HG02623 (cell line): Measurements from ENCODE around the gene TMEM184C.
A peak's percentile ranks its signal among the peaks of the same experiment; 100 is the strongest.

Experiments used
- ATAC-seq: cut with Tn5 transposase; IDR thresholded peaks from one replicate; pipeline ENCODE4 v1.9.1; 2021; ENCODE audit warnings: moderate library complexity; ENCODE audit not compliant: unreplicated experiment

The TMEM184C gene

GRCh38 chr4:147617173-147617840 lies at the start of gene TMEM184C:
TMEM184C (plus strand) TSS chr4:147617397; CDS start chr4:147617957, 560 bp downstream.
- ATAC-seq, result peak; percentile 100

DNA sequence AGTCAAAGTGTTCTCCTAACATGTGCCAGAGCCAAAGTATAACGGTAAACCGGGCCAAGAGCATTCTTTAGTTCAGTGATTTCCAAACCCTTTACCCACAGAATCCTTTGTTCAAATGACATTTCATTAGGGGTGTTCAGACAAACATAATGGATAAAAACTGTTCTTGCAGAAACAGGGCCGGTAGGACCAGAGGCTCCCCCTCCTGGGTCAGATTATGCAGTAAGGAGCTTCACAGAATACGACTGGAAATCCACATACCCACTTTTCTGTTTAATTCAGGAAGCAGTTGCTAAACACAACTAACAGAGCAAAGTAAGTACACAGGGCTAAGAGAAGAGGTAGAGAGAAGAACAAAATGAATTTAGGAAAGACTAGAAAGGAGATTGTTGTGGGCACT lies 46.6 kb upstream of the TMEM184C start:
- ATAC-seq, result no peak

- no peak for ATAC-seq
These were observed 46.0 kb upstream of the TMEM184C start for GRCh38 chr4:147571036-147571770.

DNA sequence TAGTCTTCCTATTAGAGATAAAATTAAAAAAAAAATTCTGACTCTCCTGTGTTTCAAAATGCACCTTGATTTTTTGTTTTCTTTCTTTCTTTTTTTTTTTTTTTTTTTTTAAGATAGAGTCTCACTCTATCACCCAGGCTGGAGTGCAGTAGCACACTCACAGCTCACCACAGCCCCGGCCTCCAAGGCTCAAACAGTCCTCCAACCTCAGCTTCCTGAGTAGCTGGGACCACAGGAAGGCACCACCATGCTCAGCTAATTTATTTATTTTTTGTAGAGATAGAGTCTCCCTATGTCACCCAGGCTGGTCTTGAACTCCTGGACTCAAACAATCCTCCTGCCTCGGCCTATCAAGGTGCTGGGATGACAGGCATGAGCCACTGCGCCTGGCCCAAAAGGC lies 41.1 kb upstream of the TMEM184C start:
- ATAC-seq, result no peak

- no peak for ATAC-seq
These were observed 39.1 kb upstream of the TMEM184C start for GRCh38 chr4:147578051-147578476.

DNA sequence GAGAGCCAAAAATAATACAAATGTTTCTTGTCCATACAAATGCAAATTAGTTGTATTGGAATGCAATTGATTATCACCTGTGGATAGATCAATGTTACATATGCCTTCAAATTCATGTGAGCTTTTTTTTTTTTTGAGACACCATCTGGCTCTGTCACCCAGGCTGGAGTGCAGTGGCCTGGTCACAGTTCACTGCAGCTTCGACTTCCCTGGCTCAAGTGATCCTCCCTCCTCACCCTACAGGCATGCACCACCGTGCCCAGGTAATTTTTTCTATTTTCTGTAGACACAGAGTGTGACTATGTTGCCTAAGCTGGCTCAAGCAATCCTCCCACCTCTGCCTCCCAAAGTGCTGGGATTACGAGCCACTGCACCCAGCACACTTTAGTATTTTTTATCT lies 38.6 kb upstream of the TMEM184C start:
- ATAC-seq, result no peak

DNA sequence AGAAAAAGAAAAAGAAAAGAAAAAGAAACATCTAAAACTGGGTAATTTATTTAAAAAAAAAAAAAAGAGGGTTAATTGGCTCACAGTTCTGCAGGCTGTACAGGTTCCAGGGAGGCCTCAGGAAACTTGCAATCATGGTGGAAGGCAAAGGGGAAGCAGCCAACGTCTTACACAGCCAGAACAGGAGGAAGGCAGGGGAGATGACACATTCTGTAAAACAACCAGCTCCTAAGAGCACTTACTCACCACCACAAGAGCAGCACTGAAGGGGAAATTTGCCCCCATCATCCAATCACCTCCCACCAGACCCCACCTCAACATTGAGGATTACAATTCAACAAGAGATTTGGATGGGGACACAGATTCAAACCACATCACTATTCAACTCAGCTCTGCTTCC lies 36.8 kb upstream of the TMEM184C start:
- no peak for ATAC-seq

DNA sequence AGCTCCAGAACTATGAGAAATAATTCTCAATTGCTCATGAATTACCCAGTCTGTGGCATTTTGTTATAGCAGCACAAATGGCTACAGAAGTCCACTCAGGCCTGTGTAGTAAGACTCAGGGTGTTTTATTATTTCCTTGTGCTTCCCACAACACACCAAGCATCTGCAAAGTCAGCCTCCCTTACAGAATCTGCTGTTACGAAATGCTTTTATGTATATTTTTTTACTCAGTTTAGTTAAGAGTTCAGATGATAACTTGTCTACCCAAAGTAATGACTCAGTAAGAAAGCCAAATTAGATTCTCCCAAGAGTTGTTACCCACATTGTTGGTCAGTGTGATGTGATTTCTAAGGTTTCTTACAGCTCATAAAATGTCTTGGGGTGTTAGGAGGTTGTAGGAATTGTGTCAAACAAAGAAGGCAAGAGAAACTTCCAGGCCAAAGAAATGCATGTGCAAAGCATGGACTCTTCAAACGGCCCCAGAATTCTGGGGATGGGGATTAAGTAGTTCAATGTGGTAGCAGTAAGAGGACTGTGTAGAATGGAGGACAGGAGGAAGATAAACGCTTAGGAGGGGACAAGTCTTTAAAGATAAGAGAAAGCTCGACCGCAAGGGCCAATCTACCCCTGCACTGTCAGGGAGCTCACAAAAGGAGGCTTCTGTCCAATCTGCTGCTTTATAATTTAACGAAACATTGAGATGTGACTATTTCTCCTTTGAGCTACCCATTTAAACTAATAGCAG lies 35.4 kb upstream of the TMEM184C start:
- no peak for ATAC-seq

DNA sequence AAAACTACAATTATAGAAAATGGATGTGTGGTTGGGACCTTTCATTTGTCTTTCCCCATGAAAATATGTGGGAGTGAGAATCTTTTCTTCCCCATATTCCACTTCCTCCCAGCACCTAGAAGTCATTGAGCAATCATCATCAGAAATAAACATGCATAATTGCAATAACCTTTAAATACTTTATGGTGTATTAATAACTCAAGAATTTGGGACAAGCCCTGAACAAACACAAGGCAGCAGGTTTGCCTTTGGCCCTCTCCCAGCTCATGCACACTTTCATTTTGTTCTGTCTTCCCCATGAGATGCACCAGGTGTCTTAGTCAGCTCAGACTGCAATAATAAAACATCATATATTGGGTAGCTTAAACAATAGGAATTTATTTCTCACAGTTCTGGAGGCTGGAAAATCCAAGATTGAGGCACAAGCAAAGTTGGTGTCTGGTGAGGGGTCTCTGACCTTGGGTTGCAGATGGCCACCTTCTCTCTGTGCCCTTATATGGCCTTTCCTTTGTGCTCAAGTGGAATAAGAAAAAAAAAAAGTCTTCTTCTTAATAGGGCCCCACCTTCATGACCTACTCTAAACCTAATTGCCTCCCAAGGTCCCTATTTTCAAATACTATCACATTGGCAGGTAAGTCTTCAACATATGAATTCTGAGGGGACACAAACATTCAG lies 34.7 kb upstream of the TMEM184C start:
- ATAC-seq, result no peak

GRCh38 chr4:147583876-147584275 lies 33.3 kb upstream of the TMEM184C start:
- no peak for ATAC-seq

DNA sequence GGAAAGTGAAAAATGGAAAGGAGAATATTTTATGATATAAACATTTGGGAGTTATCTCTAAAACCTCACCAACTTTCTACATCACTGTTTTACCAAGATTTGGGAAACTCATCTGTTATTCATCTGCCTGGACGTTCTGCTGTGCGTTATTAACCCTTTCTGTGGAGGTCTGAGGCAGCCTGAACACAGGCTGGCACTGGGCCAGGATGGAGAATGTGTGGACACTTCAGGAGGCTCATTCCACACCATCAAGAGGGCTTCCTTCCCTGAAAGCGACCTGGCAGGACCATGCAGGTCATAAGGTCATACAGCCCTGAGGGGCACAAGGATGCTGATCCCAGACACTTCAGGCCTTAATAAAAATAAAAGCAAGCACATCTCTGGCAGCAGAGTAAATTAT lies 31.2 kb upstream of the TMEM184C start:
- ATAC-seq, result no peak

DNA sequence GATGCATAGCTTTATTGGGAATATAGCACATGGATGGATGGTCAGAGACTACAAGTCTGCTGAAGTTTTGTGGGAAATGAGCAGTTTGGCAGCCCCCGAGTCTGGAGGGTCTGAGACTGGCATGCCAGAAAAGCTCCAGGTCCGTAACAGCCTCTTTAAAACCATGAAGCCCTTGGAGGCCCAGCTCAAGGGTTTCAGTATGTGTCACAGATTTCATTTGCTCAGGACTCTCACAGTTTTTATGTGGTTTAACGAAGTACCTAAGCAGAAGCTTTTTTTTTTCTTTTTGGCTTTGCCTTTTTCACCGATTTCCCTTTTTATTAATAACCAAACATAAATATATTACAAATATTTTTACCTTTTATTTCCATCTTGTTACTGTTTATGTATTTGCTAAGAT lies 30.6 kb upstream of the TMEM184C start:
- peak; percentile 58 for ATAC-seq

GRCh38 chr4:147587041-147587440 lies 30.2 kb upstream of the TMEM184C start:
- ATAC-seq, result no peak

DNA sequence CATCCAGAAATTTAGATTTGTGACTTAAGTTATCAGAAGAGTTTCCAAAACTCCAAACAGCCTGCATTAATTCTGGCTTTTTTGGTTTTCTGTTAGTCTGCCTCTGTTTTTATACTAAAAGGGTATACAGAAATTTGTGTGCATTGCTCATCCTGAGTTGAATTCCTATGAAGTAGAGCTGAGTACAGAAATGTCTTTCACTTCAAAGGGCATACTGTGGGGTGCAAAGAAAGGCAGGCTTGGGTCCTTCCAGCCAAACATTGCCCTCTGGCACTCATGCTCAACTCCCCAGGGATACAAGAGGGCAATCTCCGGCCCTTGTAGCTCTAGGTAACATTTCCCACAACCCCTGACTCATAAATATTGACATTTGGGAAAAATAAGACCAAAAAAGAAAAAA lies 27.6 kb upstream of the TMEM184C start:
- ATAC-seq, result no peak

- ATAC-seq, result peak; percentile 48
These were observed 26.8 kb upstream of the TMEM184C start for GRCh38 chr4:147590249-147590920.

DNA sequence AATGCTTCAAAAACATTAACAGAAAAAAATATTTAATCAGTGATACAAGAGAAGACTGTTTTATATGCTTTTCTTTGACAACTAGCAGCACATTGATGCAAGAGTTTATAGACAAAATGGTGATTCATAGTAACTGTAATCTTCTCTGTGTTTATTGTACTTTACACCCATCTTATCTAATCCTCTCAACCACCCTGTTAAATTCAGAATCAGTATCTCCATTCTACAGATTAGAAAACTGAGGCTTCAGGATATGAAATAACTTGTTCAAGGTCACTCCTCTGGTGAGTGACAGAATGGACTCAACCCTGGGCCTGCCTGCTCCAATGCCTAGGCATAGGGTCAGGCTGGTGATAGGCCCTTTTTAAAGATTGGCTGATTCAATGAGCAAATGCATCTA lies 26.1 kb upstream of the TMEM184C start:
- ATAC-seq, result no peak

DNA sequence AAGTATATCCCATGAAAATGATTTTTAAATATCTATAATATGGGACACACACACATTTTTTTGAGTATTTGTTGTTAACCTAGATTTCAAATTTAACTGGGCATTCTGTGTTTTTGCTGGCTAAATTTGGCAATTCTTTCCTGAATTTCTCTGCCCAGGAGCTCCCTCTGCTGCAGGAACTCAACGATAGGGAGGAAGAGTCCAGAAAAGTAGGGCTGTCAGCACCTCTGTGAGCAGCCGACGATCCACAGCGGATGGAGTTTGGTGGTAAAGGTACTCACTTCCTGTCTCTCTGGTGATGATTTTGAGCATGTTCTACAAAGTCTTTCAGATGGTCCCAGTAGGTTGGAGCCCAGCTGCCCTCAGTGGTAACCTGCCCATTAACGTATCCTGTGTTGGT lies 23.1 kb upstream of the TMEM184C start:
- ATAC-seq, result no peak

DNA sequence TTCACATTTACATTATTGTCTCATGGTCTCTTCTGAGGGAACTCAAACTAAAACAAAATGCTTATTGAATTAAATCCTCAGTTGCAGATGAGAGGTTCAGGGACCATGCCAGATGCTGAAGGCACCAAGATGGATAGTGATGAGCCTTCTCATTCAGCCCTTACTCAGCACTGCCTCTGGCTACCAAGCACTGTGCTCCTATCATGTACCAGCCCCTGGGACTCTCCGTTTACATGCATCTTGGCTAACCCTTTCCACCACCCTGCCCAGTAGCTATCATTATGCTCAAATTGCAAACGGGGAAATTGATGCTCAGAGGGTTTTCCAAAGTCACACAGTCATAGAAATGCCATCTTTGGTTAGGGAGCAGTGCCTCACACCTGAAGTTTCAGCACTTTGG lies 22.6 kb upstream of the TMEM184C start:
- ATAC-seq, result no peak

DNA sequence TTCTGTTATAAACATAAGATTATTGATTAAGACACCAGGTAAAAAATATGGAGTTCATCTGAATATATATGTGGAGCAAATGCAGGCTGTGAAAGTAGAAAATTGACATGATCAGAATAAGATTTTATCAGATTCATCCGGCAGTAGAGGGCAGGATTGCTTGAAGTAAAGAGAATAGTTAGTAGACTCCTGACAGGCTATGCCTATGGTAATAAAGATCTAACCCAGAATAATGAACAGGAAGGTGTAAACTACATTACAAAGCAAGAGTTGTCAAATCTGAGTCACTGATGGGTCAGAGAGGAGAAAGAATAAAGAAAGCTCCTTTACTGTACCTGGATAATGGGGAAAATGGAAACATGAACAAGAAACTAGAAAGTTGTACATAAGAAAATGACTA lies 20.8 kb upstream of the TMEM184C start:
- ATAC-seq, result no peak

- ATAC-seq, result no peak
These were observed 20.2 kb upstream of the TMEM184C start for GRCh38 chr4:147596981-147597380.

DNA sequence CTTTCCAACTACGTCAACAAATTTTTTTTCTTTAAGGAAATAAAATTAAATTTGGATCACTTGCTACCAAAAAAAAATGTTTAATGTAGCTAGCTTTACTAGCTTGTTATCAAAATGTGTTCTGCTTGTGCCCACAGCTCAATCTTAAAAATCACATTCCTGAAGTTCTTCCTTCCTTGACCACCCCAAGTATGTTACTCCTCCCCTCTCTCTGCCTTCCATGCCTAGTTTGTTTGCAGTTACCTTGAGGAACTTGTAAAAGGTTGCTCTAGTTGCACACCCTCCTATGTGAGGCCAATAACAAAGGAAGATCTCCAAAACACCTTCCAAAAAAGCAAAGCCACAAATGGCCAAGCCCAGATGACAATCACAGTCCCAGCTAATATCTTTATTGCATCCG lies 19.6 kb upstream of the TMEM184C start:
- no peak for ATAC-seq
